AG10803 (cell line): Measurements from ENCODE around the gene TNFAIP8L1.

Experiments used
- DNase-seq: peaks from one replicate; pipeline ENCODE4 v3.0.0; 2010; ENCODE audit warnings: low read depth
- H3K4me3 ChIP-seq: 2 replicates; pipeline ENCODE4 v1.5.1; 2011; ENCODE audit warnings: mild to moderate bottlenecking, low read length, control low read depth
- TF ChIP-seq, protein P1 (sequence below): conservative IDR thresholded peaks from 2 replicates; pipeline ENCODE4 v1.5.1; 2011; ENCODE audit warnings: mild to moderate bottlenecking, low read length, control low read depth, inconsistent platforms

Gene TNFAIP8L1

DNA sequence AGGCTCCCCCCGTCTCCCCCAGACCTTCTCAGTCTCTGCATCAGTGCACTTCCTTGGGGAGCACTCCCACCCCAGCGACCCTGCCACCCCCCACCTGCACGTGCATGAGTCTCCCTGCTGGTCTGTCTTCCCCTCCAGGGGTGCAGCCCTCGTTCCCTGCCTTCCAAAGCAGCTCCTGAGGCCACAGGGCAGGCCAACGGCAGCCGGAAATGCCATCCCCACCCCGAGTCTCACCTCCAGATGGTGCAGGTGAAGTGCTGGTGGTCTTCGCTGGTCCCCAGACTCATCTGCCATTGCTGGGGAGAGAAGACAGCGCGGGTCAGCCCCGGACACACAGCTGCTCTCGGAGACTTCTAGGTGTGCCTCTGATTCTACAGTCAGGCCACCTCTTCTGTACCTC lies 25.3 kb downstream of the TNFAIP8L1 start:
- no peak overlapping the region for H3K4me3 ChIP-seq
- TF ChIP-seq, protein P1, sequence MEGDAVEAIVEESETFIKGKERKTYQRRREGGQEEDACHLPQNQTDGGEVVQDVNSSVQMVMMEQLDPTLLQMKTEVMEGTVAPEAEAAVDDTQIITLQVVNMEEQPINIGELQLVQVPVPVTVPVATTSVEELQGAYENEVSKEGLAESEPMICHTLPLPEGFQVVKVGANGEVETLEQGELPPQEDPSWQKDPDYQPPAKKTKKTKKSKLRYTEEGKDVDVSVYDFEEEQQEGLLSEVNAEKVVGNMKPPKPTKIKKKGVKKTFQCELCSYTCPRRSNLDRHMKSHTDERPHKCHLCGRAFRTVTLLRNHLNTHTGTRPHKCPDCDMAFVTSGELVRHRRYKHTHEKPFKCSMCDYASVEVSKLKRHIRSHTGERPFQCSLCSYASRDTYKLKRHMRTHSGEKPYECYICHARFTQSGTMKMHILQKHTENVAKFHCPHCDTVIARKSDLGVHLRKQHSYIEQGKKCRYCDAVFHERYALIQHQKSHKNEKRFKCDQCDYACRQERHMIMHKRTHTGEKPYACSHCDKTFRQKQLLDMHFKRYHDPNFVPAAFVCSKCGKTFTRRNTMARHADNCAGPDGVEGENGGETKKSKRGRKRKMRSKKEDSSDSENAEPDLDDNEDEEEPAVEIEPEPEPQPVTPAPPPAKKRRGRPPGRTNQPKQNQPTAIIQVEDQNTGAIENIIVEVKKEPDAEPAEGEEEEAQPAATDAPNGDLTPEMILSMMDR = no peak
- DNase-seq = no peak

DNA sequence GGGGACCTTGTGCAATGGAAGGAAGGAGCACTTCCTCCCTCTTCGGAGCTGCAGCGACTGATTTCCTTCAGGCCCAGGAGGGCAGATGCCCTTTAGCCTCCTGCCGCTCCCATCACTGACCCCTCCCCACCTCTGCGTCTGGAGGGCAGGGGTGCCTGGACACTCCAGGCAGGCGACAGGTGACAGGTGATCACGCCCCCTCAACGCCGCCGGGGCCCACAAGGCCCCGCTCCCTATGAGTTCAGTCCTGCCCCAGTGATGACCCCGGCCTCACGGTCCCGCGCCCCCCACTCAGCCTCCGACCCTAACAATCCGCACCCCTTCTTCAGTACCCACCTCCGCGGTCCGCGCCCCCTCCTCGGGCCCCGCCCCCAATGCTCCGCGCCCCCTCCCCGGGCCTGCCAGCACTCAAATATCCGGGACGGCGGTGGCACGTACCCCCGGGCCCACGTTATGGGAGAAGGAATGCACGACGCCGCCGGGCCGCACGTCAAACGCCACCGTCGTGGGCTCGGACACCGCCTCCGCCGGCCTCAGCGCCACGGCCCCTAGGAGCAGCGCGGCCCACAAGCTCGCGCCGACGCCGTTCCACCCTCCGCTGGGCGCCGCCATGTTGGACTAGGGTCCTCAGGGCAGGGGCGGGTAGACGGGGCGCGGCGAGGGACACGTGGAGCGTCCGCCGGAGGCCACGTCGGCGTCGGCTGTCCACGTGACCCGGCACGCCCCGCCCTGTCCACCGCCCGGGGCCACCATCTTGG lies 30.6 kb downstream of the TNFAIP8L1 start, which contains the start of gene MYDGF:
Gene MYDGF (minus strand): TSS at position 620 of the 758 bp plus-strand sequence. CDS start 8 bp downstream, at position 612.
- TF ChIP-seq, protein P1 = no peak
- peak within 1 kb of the TSS; percentile 94 for H3K4me3 ChIP-seq
- peak; percentile 87 for DNase-seq

DNA sequence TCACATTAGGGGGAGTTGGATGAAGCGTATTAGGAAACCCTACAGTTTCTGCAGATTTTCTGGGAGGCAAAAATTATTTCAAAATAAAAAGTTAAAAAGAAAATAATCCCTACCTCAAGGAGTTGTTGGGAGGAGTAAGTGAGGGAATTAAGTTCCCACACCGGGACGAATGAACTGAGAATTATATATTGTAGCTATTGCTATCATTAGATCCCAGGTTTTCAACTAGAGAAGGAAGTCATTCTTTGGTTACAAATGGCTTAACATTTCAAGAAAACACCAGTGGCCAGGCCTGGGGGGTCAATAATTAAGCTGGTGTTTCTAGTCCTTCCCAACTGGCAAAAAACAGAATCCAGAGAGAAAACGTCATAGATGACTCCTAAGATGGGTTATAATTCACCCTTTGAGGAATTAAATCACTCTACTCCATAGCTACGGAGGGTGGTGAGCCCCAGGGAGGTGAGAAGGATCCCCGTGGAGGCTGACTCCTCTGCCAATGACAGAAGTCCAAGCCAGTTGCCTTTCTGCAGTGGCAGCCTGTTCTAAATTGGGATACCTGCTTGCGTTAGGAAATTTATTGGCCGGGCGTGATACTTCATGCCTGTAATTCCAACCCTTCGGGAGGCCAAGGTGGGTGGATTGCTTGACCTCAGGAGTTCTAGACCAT lies 32.0 kb downstream of the TNFAIP8L1 start:
- no peak overlapping the region for H3K4me3 ChIP-seq
- TF ChIP-seq, protein P1 = no peak
- no peak for DNase-seq

DNA sequence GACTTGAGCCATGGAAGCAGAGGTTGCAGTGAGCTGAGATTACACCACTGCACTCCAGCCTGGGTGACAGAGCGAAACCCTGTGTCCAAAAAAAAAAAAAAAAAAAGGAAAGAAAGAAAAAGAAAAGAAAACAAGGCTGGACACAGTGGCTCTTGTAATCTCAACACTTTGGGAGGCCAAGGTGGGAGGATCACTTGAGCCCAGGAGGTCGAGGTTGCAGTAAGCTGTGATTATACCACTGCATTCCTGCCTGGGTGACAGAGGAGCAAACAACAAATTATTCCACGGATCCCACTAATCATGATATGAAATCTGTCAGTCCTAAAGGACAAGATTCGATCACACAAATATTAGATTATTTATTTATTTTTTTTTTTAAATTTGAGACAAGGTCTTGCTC lies 33.9 kb downstream of the TNFAIP8L1 start:
- H3K4me3 ChIP-seq = no peak overlapping the region
- DNase-seq = no peak
- TF ChIP-seq, protein P1 = no peak

DNA sequence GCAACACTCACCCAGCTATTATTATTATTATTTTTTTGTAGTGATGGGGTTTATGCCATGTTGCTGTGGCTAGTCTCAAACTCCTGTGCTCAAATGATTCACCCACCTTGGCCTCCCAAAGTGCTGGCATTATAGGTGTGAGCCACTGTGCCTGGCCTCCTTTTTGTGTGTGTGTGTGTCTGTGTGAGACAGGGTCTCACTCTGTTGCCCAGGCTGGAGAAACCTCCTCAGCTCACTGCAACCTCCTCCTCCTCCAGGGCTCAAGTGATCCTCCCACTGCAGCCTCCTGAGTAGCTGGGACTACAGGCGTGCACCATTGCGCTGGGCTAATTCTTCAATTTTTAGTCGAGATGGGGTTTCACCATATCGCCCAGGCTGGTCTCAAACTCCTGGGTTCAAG lies 34.4 kb downstream of the TNFAIP8L1 start:
- DNase-seq = no peak
- TF ChIP-seq, protein P1 = no peak
- no peak overlapping the region for H3K4me3 ChIP-seq

DNA sequence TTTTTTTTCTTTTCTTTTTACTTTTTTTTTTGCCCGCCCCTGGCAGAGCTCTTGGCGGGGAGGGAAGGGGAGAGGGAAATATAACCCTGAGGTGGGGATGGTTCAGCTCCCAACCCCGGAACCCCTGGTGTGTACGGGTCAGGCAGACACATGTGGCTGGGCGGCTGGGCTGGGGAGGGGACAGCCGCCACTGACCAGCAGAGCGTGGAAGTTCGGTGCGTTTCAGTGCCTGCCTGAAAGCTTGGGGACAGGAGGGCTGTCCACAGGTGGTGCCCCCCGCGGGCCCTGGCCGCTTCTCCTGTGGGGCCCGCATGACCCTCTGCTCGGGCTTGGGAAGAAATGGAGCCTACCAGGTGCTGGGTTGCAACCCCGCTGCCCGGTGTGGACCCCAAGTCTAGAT lies 36.0 kb downstream of the TNFAIP8L1 start:
- TF ChIP-seq, protein P1 = no peak
- DNase-seq = no peak
- H3K4me3 ChIP-seq = no peak overlapping the region
